SIG-M5 (cell line): ENCODE results near the gene CATSPERD.
"Not testable (repeated sequence)": the region's sequence is repeated elsewhere in the genome, so short reads cannot be mapped to it uniquely, and the experiment has no call there.

Source experiments
- DNase-seq: peaks from one replicate; lab custom pipeline; 2025; lab: John Stamatoyannopoulos, UW

Gene CATSPERD

GRCh38 chr19:5727453-5728050 is 7.1 kb downstream of the CATSPERD start:
- no peak for DNase-seq

- not testable (repeated sequence) for DNase-seq
Measured at GRCh38 chr19:5733172-5733571, 12.7 kb downstream of the CATSPERD start.

- DNase-seq, result no peak
Measured at GRCh38 chr19:5738423-5738822, 18.0 kb downstream of the CATSPERD start.

- no peak for DNase-seq
Measured at GRCh38 chr19:5742051-5742450, 21.6 kb downstream of the CATSPERD start.

- DNase-seq, result no peak
Measured at GRCh38 chr19:5743630-5744029, 23.2 kb downstream of the CATSPERD start.

GRCh38 chr19:5744999-5745398 is 24.6 kb downstream of the CATSPERD start:
- not testable (repeated sequence) for DNase-seq

GRCh38 chr19:5748920-5749319 is 28.5 kb downstream of the CATSPERD start:
- DNase-seq, result not testable (repeated sequence)

GRCh38 chr19:5749505-5749904 is 29.1 kb downstream of the CATSPERD start:
- DNase-seq, result no peak

- no peak for DNase-seq
Measured at GRCh38 chr19:5751709-5752108, 31.3 kb downstream of the CATSPERD start.

GRCh38 chr19:5753743-5754142 is 33.3 kb downstream of the CATSPERD start:
- DNase-seq, result no peak

GRCh38 chr19:5762608-5763217 is 42.3 kb downstream of the CATSPERD start:
- no peak for DNase-seq

GRCh38 chr19:5765220-5765619 is 44.8 kb downstream of the CATSPERD start:
- no peak for DNase-seq

- DNase-seq, result no peak
Measured at GRCh38 chr19:5767949-5768348, 47.5 kb downstream of the CATSPERD start.

- no peak for DNase-seq
Measured at GRCh38 chr19:5772416-5772815, 52.0 kb downstream of the CATSPERD start.

- no peak for DNase-seq
Measured at GRCh38 chr19:5773276-5773675, 52.8 kb downstream of the CATSPERD start.

GRCh38 chr19:5774921-5775320 is 54.5 kb downstream of the CATSPERD start:
- DNase-seq, result no peak

GRCh38 chr19:5775668-5776309 is 55.4 kb downstream of the CATSPERD start:
- DNase-seq, result no peak

- no peak for DNase-seq
Measured at GRCh38 chr19:5778402-5778801, 58.0 kb downstream of the CATSPERD start.

- not testable (repeated sequence) for DNase-seq
Measured at GRCh38 chr19:5780916-5781315, 60.5 kb downstream of the CATSPERD start.

- DNase-seq, result no peak
Measured at GRCh38 chr19:5782322-5782721, 61.9 kb downstream of the CATSPERD start.

GRCh38 chr19:5782945-5783919 is 62.8 kb downstream of the CATSPERD start:
- no peak for DNase-seq

GRCh38 chr19:5784581-5785147 is 64.2 kb downstream of the CATSPERD start, which contains the start of gene PRR22:
Gene PRR22, minus strand, starts transcription at chr19:5784746. Its CDS starts 86 bp downstream, at chr19:5784660.
- DNase-seq, result no peak
